Measurements from ENCODE around the gene ROBO3.

GRCh38 chr11:124875401-124875800 is 10.2 kb downstream of the ROBO3 start:
- TF ChIP-seq POLR2A (IDR thresholded peaks at IDR 0.05) (no peak), CTCF (IDR thresholded peaks at IDR 0.05) (no peak)
